Measurements from ENCODE around the gene PCBP3.

Gene PCBP3

GRCh38 chr21:45727390-45727789 is 83.9 kb downstream of the PCBP3 start:
- DNase-seq, result no peak

GRCh38 chr21:45735259-45736000 is 91.9 kb downstream of the PCBP3 start:
- no peak for DNase-seq

- DNase-seq, result no peak
Measured at GRCh38 chr21:45736042-45736689, 92.6 kb downstream of the PCBP3 start.

GRCh38 chr21:45736690-45737484 is 93.4 kb downstream of the PCBP3 start:
- peak; percentile 44 for DNase-seq

- DNase-seq, result no peak
Measured at GRCh38 chr21:45737485-45738166, 94.1 kb downstream of the PCBP3 start.

GRCh38 chr21:45739218-45740087 is 95.9 kb downstream of the PCBP3 start:
- no peak for DNase-seq

- no peak for DNase-seq
Measured at GRCh38 chr21:45740088-45740440, 96.5 kb downstream of the PCBP3 start.

- no peak for DNase-seq
Measured at GRCh38 chr21:45740491-45741357, 97.2 kb downstream of the PCBP3 start.

- no peak for DNase-seq
Measured at GRCh38 chr21:45741691-45742090, 98.2 kb downstream of the PCBP3 start.

- DNase-seq, result no peak
Measured at GRCh38 chr21:45742247-45742646, 98.7 kb downstream of the PCBP3 start.

GRCh38 chr21:45745256-45745655 is 101.7 kb downstream of the PCBP3 start:
- no peak for DNase-seq

- no peak for DNase-seq
Measured at GRCh38 chr21:45747233-45747766, 103.8 kb downstream of the PCBP3 start.

- DNase-seq, result no peak
Measured at GRCh38 chr21:45747802-45748445, 104.4 kb downstream of the PCBP3 start.

- no peak for DNase-seq
Measured at GRCh38 chr21:45748593-45748992, 105.1 kb downstream of the PCBP3 start.

GRCh38 chr21:45749974-45750373 is 106.4 kb downstream of the PCBP3 start:
- DNase-seq, result no peak

- no peak for DNase-seq
Measured at GRCh38 chr21:45750936-45751335, 107.4 kb downstream of the PCBP3 start.

GRCh38 chr21:45753445-45753844 is 109.9 kb downstream of the PCBP3 start:
- no peak for DNase-seq

- no peak for DNase-seq
Measured at GRCh38 chr21:45756029-45756428, 112.5 kb downstream of the PCBP3 start.

GRCh38 chr21:45756669-45757068 is 113.1 kb downstream of the PCBP3 start:
- DNase-seq, result no peak

- no peak for DNase-seq
Measured at GRCh38 chr21:45761704-45762103, 118.2 kb downstream of the PCBP3 start.

Data from eye (tissue), 1 donor.